ENCODE results near the gene STARD10.

The STARD10 gene

DNA sequence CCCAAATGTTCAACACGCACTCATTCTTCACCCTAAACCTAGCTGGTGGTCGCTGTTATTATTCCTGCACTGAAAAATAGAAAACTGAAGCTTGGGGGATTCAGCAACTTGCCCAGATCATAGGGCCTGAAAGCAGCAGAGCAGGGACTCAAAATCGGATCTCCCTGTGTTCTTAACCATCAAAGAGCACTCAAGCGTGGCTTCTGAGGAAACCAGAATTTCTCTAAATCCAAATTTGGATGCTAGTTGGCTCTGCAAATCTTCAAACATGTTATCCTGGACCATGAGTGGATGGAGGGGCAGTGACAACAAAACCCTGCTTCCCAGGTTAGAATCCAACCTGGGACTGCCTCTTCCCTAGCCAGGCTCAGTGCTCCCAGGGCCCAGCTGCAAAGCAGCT, 30.0 kb downstream of the STARD10 start:
- no peak for DNase-seq (ENCODE audit: low read depth in 2 of 2)

DNA sequence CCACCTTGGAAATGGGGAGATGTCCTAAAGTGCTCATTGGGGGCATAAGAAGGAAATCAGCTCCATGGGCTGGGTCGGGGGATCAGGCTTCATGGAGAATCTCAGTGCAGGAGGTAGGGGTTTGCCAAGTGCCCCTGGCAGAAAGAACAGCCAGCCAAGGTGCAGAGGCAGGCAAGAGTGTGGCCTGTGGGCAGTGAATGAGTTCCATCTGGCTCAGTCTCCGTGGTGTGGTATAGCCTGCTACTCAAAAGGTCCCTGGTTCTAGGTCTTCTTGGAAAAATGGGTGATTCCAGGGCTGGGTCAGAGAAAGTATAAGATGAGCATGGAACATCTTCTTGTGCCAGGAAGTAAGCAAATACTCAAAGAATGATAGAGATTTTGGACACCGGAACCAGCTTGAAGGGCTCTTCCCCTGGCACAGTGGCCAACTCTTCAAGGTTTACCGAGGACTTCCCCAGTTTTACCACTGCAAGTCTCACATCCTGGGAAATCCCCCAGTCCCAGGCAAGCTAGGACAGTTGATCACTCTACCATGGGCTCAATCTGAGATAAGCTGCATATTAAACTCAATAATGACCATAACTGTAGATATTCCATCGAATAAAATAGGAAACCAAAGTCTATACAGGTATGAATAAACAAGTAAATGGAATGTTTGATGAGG, 31.1 kb downstream of the STARD10 start:
- no peak for DNase-seq (ENCODE audit: low read depth in 2 of 2)

DNA sequence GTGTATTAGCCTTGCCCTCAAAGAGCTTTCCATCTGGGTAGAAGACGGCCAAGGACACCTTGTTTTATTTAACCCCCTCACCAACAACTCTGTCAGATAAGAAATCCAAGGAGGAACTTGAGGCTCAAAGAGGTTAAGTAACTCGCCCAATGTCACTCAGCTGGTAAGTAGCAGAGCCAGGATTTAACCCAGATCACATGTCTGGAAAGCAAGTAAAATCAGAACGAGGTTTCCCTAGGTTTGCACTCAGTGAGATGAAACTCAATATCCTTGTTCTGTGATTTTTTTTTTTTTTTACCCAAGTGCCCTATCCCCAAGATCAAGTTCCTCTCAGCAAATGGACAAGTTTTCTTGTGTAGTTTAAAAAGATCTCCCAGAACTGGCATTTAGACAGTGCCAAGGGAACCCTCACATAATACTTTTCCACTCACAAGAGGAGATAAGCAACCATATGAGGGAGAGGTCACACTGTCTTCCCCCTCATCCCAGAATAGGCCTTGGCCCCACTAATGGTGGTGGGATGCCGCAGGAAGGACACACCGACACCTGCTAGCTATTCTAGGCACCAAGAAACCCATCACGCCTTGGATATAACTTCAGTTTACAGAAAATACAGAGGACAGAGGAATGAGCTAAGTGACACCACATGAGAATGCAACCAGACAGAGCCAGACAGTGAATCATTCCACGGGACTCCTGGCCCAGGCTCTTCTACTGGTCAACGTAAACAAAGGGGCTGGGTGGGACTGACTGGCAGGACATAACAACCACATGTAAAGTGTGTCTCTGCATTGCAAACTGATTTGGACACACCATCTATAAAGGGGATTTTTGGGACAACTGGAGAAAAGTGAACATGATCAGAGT, 33.1 kb downstream of the STARD10 start:
- no peak for DNase-seq (ENCODE audit: low read depth in 2 of 2)

- no peak for DNase-seq (ENCODE audit: low read depth in 2 of 2)
Observed at GRCh38 chr11:72759468-72759985, 34.3 kb downstream of the STARD10 start.

DNA sequence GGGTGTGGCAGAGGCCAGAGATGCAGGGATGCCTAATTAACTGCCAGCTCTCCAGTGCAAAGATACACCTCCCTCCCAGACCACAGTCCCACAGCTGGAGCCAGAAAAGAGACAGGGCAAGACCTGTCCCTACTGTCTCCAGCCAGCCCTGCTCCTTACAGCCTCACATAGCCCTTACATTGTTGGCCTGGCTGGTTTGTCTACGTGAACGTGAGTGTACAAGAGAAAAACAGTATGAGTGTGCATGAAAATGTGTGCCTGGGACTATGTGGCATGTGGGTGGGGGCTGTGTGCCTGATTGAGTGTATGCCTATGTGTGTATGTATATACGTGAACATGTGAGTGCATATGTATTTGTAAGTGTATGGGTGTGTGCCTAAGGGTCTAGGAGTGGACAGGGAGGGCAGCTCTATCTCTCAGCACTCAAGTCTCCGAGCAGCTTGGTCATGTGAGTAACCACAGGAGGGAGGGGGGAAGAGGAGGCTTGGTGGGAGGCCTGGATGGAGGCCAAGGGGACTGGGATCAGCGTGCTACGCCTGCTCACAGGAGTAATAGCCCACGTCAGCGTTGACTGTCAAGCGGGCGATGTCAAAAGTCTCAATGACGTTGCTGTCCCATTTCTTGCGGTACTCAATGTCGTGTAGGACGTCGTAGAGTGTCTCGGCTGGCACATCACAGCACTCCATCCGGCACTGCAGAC, 35.0 kb downstream of the STARD10 start:
- no peak for DNase-seq (ENCODE audit: low read depth in 2 of 2)

DNA sequence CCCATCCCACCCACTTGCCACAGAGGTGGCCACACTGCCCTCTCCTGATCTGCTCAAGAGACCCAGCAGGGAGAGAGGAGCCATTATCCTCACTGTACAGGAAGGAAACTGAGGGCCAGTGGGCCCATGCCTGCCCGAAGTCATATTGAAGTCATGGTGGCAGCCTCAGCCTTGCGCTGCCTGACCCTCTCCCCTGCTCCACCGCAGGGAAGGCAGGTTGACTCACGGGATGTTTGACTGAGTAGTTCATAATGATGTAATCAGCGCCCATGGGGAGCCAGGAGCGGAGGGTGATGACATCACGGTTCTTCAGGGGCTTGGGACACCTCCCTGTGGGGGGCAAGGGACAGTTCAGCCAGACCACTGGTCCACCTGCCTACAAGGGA, 35.5 kb downstream of the STARD10 start:
- DNase-seq (ENCODE audit: low read depth in 2 of 2) = no peak

DNA sequence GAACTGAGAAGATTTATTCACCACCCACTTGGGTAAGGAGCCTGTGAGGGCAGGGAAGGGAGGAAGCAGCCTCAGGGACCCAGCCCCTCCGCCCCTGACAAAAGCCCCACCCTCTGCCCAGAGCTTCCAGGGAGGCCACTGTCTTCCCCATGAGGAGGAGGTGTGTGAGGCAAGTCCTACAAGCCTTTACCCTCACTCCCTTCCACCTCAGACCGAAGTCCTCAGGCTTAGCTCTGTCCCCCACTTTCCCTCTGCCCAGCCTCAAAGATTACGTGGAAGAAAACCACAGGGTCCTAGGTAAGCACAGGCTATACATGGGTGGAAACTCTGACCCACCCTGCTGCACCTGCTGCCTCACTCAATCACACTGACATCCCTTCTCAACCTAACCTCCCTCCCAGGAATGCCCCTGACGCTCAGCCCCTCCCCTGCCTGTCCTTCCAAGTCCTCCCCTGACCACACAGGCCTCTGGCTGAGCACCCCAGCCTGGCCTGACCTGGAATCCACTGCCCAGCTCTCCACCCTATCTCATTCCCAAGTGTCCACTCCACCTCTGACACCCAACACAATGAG, 38.0 kb downstream of the STARD10 start:
- no peak for DNase-seq (ENCODE audit: low read depth in 2 of 2)

GRCh38 chr11:72754544-72755155, 39.2 kb downstream of the STARD10 start:
- no peak for DNase-seq (ENCODE audit: low read depth in 2 of 2)

GRCh38 chr11:72754149-72754543, 39.7 kb downstream of the STARD10 start:
- DNase-seq (ENCODE audit: low read depth in 2 of 2) = no peak

DNA sequence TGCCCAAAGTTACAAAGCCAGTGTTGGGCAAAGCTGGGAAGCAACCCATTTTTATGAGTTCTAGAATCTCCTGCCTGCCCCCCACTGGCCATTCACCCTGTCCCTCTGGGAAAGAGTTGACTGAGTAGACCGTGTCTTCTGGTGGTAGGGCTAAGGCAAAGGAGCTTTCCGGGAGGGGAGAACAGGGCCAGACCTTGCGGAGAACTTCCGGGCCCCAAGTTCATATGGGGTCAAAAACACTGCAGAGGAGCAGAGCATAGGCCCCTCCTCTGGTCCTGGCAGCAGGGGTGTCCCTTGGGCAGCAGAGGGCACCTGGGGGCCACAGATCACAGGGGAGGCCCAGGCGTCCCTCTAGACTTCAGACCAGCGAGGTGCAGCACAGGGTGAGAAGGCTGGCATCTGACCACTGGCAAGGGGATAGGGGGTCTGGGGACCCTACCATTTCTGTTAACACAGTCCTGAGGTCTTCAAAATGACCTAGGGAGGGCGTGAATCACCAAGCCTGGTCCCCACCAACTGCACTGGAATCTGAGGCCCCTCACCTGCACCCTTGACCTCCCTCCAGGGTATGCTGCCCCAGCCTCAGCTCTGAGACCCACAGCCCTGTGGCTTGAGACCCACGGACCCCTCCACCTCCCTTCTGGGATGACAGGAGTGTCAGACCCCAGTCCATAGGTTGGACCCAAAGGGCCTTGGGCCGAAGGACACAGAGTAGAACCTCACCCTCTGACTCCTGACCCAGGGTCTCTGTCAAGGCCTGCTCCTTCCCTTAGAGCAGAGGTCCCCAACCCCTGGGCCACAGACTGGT, 40.3 kb downstream of the STARD10 start:
- DNase-seq (ENCODE audit: low read depth in 2 of 2) = no peak

DNA sequence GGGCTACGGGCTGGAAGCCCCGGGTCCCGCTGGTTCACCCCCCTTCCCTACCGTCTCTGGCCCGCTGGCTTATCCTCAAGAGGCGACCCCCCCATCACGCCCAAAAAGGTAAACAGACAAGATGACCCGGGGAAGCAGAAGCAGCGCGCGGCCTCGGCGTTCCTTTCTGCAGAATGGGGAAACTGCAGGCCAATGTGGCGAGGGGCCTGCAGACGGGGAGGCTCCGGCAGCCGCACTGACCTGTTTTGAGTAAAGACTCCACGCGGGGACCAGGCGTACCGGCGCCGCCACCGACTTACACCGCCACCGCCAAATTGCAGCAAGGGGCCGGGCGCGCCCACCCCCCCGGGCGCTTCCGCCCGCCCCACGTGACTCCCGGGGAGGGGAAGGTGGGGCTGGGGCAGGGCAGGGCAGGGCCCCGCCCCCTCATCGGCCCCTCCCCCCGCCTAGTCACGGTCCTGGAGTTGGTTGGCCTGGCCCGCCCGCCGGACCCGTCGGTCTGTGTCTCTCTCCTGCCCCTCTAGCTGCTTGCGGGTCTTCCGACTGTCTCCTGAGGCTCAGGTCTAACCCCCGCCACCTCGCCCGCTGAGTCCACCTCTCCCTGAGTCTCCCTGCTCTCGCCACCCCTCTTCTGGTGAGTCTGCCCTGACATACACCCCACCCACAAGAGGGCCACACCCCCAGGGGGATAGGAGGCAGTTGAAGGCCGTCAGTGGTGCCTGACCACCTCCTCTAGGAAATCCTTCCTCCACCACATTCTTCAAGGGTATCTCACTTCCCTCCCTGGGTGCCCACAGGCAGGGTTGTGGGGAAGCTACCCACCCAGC, 41.5 kb downstream of the STARD10 start, which contains the start of gene ARAP1:
ARAP1 (minus strand) TSS at position 321 of the 827 bp plus-strand sequence. CDS start 25,280 bp downstream, outside the sequence.
- DNase-seq (ENCODE audit: low read depth in 2 of 2) = peak; percentile 54

DNA sequence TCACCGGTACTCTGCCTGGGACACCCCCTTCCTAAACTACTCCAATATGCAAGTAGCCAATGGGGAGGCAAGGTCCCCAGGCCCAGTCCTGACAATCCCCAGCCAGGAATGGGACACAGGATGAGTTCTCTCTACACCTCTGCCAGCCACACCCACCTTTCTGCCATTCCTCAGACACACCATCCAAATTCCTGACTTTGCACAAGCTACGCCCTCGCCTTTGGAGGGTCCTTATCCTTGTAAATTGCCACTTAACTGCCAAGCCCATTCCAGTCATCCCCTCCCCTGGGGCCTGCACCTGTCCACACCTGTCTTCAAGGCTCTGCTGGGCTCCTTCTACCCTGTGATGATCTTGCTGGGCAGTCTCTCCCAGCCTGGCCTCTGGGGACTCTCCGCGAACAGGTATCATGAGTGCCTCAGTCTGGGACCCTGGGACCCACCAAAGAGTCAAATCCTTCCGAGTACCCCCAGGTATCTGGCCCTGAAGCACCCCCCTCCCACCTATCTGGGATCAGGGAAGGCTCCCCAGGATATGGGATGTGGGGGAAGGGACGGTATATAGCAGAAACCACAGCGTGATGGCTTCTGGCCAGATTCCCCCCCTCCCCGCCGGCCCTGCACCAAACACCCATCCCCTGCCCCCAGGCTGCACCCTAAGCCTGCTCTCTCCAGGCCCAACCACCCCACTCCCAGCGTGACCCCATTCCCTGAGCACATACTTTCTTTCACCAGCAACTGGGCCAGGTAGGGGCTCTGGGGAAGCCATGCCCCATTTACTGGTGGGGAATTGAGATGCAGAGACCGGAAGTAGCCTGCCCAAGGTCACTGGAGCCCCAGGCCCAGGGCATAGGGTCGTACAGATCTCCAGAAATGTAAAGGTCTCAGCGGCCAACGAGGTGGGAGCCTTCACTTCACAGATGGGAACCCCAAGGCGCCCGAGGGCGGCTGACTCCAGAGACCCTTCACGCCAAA, 42.4 kb downstream of the STARD10 start:
- DNase-seq (ENCODE audit: low read depth in 2 of 2) = no peak

GRCh38 chr11:72750556-72751115, 43.2 kb downstream of the STARD10 start:
- DNase-seq (ENCODE audit: low read depth in 2 of 2) = no peak

DNA sequence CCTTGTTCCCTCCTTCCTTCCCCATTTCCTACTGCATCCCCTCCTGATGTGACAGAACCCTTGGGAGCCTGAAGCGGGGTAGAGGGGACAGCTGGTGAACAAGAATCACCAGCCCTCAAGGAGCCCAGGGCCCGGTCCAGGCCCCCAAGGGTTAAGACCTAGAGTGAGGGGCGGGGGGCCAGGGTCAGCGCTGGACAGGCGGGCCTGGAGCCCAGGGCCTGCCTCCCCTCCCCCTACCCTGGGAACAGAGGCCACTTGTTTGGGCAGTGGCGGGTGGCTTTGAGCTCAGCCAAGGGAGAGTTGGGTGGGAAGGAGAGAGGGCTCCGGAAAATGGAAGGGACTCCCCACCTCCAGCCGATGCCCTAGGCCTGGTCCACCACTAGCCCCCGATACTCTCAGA, 43.8 kb downstream of the STARD10 start:
- DNase-seq (ENCODE audit: low read depth in 2 of 2) = no peak

GRCh38 chr11:72747289-72747855, 46.5 kb downstream of the STARD10 start:
- no peak for DNase-seq (ENCODE audit: low read depth in 2 of 2)

GRCh38 chr11:72746821-72747220, 47.0 kb downstream of the STARD10 start:
- no peak for DNase-seq (ENCODE audit: low read depth in 2 of 2)

- no peak for DNase-seq (ENCODE audit: low read depth in 2 of 2)
Observed at GRCh38 chr11:72745925-72746550, 47.8 kb downstream of the STARD10 start.

All from activated CD4-positive, alpha-beta T cell treated with anti-CD3 and anti-CD28 coated beads for 24 hours (primary cell).